Neural crest cell (in vitro differentiated cells): ENCODE measurements around the gene SMCO3. TPM values are rescaled to one million over a fixed set of nuclear protein-coding genes. Genes with fewer than 3 reads are reported as not detected.
A peak's percentile ranks its signal among the peaks of the same experiment; 100 is the strongest.

ENCODE experiments used
- DNase-seq: peaks from one replicate; pipeline ENCODE4 v3.0.0; 2021; ENCODE audit warnings: low read depth, mixed read lengths, low spot score
- H3K27ac Mint-ChIP-seq: one replicate; pipeline ENCODE4 v1.8.0; 2021; ENCODE audit warnings: mild to moderate bottlenecking, mixed read lengths; ENCODE audit not compliant: unreplicated experiment
- H3K27me3 Mint-ChIP-seq: 2 replicates; pipeline ENCODE4 v1.8.0; 2021; ENCODE audit warnings: low read depth, mild to moderate bottlenecking, mixed read lengths
- H3K36me3 Mint-ChIP-seq: 2 replicates; pipeline ENCODE4 v1.8.0; 2021; ENCODE audit warnings: low read depth, mild to moderate bottlenecking, mixed read lengths
- H3K4me1 Mint-ChIP-seq: 2 replicates; pipeline ENCODE4 v1.8.0; 2021; ENCODE audit warnings: mixed read lengths
- H3K4me3 Mint-ChIP-seq: one replicate; pipeline ENCODE4 v1.8.0; 2021; ENCODE audit warnings: mild to moderate bottlenecking, mixed read lengths
- H3K9me3 Mint-ChIP-seq: 2 replicates; pipeline ENCODE4 v1.8.0; 2021; ENCODE audit warnings: mixed read lengths
- total RNA-seq: library from RNA; stranded (reverse); gene quantifications from 2 replicates; pipeline ENCODE4 v1.2.1, GENCODE V29; 2021
- TF ChIP-seq, protein P1 (sequence below): fragments of 200-600 bp; sonication (generic); conservative IDR thresholded peaks from 2 replicates; pipeline ENCODE4 v1.5.0; 2021; ENCODE audit warnings: antibody characterized with exemption, mild to moderate bottlenecking

The SMCO3 gene
- total RNA-seq, 1 donor from 2014 or later = not detected

DNA sequence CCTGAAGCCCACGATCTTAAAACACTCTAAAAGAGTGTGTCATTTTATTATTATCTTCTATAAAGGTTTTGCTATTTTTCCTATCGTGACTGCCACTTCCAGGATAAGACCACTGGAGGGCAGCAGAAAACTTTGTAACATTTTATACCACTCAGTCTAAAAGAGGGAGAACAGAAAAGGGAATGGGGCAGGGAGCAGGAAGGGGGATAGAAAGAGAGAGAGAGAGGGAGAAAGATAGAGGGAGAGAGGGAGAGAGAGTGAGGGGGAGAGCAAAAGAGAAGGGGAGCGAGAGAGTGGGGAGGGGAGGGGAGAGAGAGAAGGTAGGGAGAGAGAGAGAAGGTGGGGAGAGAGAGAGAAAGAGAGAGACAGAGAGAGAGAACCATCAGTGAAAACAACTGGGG is 31.4 kb upstream of the SMCO3 start:
- DNase-seq = peak; percentile 36
- Mint-ChIP-seq H3K27me3 (no peaks in the 10 kb centered on the region), H3K9me3 (no peaks in the 10 kb centered on the region), H3K36me3 (no peaks in the 10 kb centered on the region), H3K27ac (no peak overlapping the region), H3K4me3 (no peak overlapping the region), H3K4me1 (peaks cover 21% of the 10 kb centered on the region)
- TF ChIP-seq, protein P1, sequence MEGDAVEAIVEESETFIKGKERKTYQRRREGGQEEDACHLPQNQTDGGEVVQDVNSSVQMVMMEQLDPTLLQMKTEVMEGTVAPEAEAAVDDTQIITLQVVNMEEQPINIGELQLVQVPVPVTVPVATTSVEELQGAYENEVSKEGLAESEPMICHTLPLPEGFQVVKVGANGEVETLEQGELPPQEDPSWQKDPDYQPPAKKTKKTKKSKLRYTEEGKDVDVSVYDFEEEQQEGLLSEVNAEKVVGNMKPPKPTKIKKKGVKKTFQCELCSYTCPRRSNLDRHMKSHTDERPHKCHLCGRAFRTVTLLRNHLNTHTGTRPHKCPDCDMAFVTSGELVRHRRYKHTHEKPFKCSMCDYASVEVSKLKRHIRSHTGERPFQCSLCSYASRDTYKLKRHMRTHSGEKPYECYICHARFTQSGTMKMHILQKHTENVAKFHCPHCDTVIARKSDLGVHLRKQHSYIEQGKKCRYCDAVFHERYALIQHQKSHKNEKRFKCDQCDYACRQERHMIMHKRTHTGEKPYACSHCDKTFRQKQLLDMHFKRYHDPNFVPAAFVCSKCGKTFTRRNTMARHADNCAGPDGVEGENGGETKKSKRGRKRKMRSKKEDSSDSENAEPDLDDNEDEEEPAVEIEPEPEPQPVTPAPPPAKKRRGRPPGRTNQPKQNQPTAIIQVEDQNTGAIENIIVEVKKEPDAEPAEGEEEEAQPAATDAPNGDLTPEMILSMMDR = peak; percentile 92

DNA sequence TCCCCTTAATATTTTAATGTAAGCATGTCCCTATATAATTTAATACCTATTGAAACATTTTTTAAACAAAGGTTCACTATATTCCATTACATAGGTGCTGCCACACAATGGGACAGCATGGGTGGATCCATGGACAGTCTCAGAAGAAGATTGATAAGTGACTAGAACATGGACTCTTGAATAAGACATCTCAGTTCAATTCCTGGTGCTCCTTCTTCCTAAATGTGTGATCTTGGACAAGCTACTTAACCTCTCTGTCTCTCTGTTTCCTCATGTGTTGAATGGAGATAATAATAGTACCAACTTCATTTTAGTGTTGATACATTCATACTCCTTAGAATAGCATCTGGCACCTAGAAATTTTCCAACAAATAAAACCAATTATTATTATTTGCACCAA is 30.4 kb upstream of the SMCO3 start:
- H3K27me3 Mint-ChIP-seq = no peaks in the 10 kb centered on the region
- peaks cover 13% of the 10 kb centered on the region for H3K4me1 Mint-ChIP-seq
- TF ChIP-seq, protein P1 = no peak
- no peak for DNase-seq
- no peak overlapping the region for H3K4me3 Mint-ChIP-seq
- no peak overlapping the region for H3K27ac Mint-ChIP-seq
- H3K36me3 Mint-ChIP-seq = no peaks in the 10 kb centered on the region
- no peaks in the 10 kb centered on the region for H3K9me3 Mint-ChIP-seq

DNA sequence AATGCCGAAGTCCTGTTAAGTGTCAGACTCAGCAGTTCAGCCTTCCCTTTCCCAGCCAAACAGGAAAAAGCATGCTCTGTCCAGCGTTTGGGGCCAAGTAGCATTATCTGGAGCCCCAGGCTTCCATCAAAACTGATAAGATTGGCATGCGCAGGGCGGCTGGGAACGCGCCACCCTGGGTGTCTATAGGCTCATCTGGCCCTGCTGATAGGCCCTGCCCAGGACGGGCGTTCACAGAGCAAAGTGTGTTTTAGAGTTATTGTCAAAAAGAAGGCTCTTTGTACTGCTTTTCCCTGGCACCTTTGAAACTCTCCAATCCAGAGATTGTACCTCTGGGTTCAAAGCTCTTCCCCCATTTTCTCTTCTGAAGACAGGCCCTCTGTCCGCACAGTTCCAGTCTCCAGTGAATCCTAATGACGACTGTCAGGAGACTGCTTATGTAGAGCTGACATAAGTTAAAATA is 29.5 kb upstream of the SMCO3 start, which contains the start of gene ART4:
Gene ART4 (minus strand): TSS at position 102 of the 463 bp plus-strand sequence. CDS start 413 bp downstream, outside the sequence.
- Mint-ChIP-seq H3K9me3 (no peaks in the 10 kb centered on the region), H3K36me3 (no peaks in the 10 kb centered on the region), H3K27ac (no peak within 1 kb of the TSS), H3K4me1 (peaks cover 11% of the 10 kb centered on the region), H3K4me3 (no peak within 1 kb of the TSS), H3K27me3 (no peaks in the 10 kb centered on the region)
- TF ChIP-seq, protein P1 = no peak
- no peak for DNase-seq

DNA sequence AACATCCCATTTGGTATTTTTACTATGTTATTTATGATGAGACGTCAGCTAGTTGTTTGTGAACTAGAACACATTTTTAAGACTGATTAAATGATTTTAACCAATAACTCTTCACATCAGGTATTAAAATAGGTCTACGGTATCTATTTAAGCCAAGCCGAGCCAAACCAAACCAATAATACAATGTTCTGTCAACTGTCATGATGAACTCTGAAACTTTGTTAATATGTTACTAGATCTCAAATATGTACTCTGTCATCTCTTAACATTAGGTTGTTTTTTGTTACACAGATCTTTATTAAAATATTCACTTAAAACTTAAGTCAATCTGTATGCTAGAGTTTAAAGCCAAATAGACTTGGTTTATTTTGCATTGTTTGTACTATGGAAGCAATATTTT is 28.3 kb upstream of the SMCO3 start:
- H3K9me3 Mint-ChIP-seq = no peaks in the 10 kb centered on the region
- no peak overlapping the region for H3K4me3 Mint-ChIP-seq
- no peaks in the 10 kb centered on the region for H3K27me3 Mint-ChIP-seq
- DNase-seq = no peak
- no peak overlapping the region for H3K27ac Mint-ChIP-seq
- TF ChIP-seq, protein P1 = no peak
- H3K4me1 Mint-ChIP-seq = peaks cover 11% of the 10 kb centered on the region
- H3K36me3 Mint-ChIP-seq = no peaks in the 10 kb centered on the region

DNA sequence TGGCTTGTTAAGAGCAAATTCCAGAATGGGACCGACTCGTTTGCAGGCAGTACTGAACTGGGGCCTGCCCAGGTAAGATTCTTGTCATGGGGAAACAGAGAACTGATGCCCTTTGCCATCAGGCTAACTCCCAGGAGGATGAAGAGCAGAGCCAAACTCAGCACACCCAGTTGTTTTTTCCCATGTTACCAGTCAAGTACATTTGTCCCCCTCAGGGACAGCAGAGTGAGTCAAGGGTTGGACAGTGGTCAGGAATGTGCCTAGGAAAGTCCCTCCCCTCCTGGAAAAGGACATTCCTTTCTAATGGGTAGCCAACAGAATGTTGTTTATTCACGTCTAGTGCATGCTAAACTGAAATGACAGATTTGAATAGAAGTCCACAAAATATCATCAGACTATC is 27.8 kb upstream of the SMCO3 start:
- Mint-ChIP-seq H3K27ac (peak overlapping the region; percentile 15), H3K27me3 (no peaks in the 10 kb centered on the region), H3K4me3 (no peak overlapping the region), H3K9me3 (no peaks in the 10 kb centered on the region), H3K4me1 (peaks cover 5% of the 10 kb centered on the region), H3K36me3 (no peaks in the 10 kb centered on the region)
- TF ChIP-seq, protein P1 = no peak
- no peak for DNase-seq

DNA sequence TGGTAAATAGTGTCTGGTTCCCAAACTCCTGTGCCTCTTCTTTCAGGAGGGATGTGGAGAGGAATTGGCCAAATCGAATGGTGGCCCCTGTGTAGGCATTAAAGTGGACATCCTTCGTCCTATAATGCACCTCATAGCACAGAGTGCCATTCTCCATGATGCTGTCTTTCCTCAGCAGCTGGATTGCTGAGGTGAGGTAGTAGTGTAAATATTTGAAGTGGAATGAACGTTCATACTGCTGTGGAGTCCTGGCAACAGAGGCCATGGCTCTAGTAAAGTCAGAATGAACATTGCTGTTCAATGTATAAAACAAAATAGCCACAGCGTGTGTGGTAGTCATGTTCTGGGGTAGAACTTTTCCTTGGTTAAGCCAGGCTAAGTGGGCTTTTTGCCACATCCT is 26.6 kb upstream of the SMCO3 start:
- Mint-ChIP-seq H3K4me1 (peaks cover 4% of the 10 kb centered on the region), H3K27ac (no peak overlapping the region), H3K4me3 (no peak overlapping the region), H3K9me3 (no peaks in the 10 kb centered on the region), H3K27me3 (no peaks in the 10 kb centered on the region), H3K36me3 (no peaks in the 10 kb centered on the region)
- TF ChIP-seq, protein P1 = no peak
- DNase-seq = no peak
